Upper lobe of left lung (tissue), 6 donors: ENCODE measurements around the gene XPNPEP1. TPM values are rescaled to one million over a fixed set of nuclear protein-coding genes. Genes with fewer than 3 reads are reported as not detected.

ENCODE experiments used
- ATAC-seq, 2 donors: fragments of 200-7000 bp; cut with Tn5 transposase; one replicate each; pipeline ENCODE4 v1.9.1; 2022; ENCODE audit warnings: mild to moderate bottlenecking in 2 of 2, moderate library complexity in 2 of 2; ENCODE audit not compliant: low FRiP score in 2 of 2
- DNase-seq, 2 donors: peaks; one replicate each; pipeline ENCODE4 v3.0.0-alpha.2; 2019 to 2020
- H3K27ac ChIP-seq, 4 donors: fragments of 200-600 bp; sonication (generic); one replicate each; pipeline ENCODE4 v1.5.1; 2016 to 2019
- H3K27me3 ChIP-seq, 4 donors: fragments of 200-600 bp; sonication (generic); one replicate each; pipeline ENCODE4 v1.5.1; 2017 to 2019
- H3K36me3 ChIP-seq, 4 donors: fragments of 200-600 bp; sonication (generic); one replicate each; pipeline ENCODE4 v1.5.1; 2016 to 2019
- H3K4me1 ChIP-seq, 4 donors: fragments of 200-600 bp; sonication (generic); one replicate each; pipeline ENCODE4 v1.5.1; 2018 to 2019
- H3K4me3 ChIP-seq, 4 donors: fragments of 200-600 bp; sonication (generic); one replicate each; pipeline ENCODE4 v1.5.1; 2017 to 2019; ENCODE audit warnings: mild to moderate bottlenecking in 2 of 4, moderate library complexity in 1 of 4
- H3K9me3 ChIP-seq, 4 donors: fragments of 200-600 bp; sonication (generic); one replicate each; pipeline ENCODE4 v1.5.1; 2018 to 2019
- EP300 ChIP-seq, 4 donors: sonication (generic); formaldehyde crosslinking; IDR thresholded peaks; one replicate each; pipeline ENCODE4 v1.5.1; 2017; ENCODE audit warnings: antibody characterized with exemption in 4 of 4, control low read depth in 2 of 4
- POLR2A ChIP-seq, 4 donors: fragments of 450-650 bp; IDR thresholded peaks; one replicate each; pipeline ENCODE4 v1.5.1; 2016 to 2017; ENCODE audit warnings: antibody characterized with exemption in 4 of 4, mild to moderate bottlenecking in 2 of 4
- POLR2AphosphoS5 ChIP-seq, 2 donors: sonication (generic); formaldehyde crosslinking; IDR thresholded peaks; one replicate each; pipeline ENCODE4 v1.5.1; 2017; ENCODE audit warnings: antibody characterized with exemption in 2 of 2
- WGBS, 2 donors: methylation state at CpG; one replicate each; pipeline ENCODE4 v1.1.5; 2017 to 2018; 5-methylcytosine and 5-hydroxymethylcytosine counted together
- total RNA-seq, 6 donors: library from RNA; depleted of rRNA in 4 of 6; stranded (reverse); fragments of >200 nt in 4 of 6; gene quantifications; one replicate each; pipeline versions ENCODE4 v1.1.0 to v1.2.1, GENCODE V29; 2016 to 2021
- TF ChIP-seq, protein P1 (sequence below), 6 experiments: fragments of 450-650 bp in 4 of 6; fragments of 200-600 bp in 2 of 6; sonication (generic) in 2 of 6; IDR thresholded peaks; one replicate each; pipeline ENCODE4 v1.5.1; 2016 to 2019; ENCODE audit warnings: antibody characterized with exemption in 6 of 6
- donor health status: DM: no; HTN: no; CAD: no; lungs with moderate emphysema.
- donor health status: DM: no; HTN: yes; CAD: no; lungs with severe emphysema.

XPNPEP1 gene
- total RNA-seq, 6 donors from 2014 or later: 40.6 to 132 (median 57.8) TPM

DNA sequence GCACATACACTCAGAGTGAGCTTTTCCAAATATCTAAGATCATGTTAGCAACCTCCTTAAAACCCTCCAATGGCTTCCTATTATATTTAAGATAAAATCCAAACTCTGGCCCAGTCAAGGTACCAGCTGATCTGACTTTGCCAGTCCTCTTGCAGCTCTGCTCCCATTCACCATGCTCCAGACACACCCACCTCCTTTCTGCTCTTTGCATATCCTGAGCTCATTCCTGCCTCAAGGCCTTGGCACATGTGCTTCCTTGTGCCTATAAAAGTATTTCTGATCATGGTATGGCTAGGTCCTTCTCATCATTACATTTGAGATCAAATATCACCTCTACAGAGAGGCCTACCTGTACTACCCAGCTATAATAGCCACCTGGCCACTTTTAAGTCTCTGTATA, 27.5 kb downstream of the XPNPEP1 start:
- H3K27ac ChIP-seq: peak overlapping the region in 2 of 4 donors; percentile 22 to 46

GRCh38 chr10:109895095-109895818, 28.1 kb downstream of the XPNPEP1 start:
- H3K27ac ChIP-seq: peak overlapping the region in 3 of 4 donors; percentile 22 to 53 (median 46)
- H3K36me3 ChIP-seq: peaks cover 12 to 17% (median 13%) of the 10 kb centered on the region in 4 donors
- TF ChIP-seq, protein P1, sequence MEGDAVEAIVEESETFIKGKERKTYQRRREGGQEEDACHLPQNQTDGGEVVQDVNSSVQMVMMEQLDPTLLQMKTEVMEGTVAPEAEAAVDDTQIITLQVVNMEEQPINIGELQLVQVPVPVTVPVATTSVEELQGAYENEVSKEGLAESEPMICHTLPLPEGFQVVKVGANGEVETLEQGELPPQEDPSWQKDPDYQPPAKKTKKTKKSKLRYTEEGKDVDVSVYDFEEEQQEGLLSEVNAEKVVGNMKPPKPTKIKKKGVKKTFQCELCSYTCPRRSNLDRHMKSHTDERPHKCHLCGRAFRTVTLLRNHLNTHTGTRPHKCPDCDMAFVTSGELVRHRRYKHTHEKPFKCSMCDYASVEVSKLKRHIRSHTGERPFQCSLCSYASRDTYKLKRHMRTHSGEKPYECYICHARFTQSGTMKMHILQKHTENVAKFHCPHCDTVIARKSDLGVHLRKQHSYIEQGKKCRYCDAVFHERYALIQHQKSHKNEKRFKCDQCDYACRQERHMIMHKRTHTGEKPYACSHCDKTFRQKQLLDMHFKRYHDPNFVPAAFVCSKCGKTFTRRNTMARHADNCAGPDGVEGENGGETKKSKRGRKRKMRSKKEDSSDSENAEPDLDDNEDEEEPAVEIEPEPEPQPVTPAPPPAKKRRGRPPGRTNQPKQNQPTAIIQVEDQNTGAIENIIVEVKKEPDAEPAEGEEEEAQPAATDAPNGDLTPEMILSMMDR (IDR thresholded peaks at IDR 0.05): no peak
- TF ChIP-seq POLR2AphosphoS5 (IDR thresholded peaks at IDR 0.05): no peak
- TF ChIP-seq EP300 (IDR thresholded peaks at IDR 0.05): no peak
- TF ChIP-seq POLR2A (IDR thresholded peaks at IDR 0.05): no peak
- DNase-seq (no peak), ATAC-seq (peak in 1 of 2 donors; percentile 87)
- H3K9me3 ChIP-seq: no peaks in the 10 kb centered on the region
- 83 to 85% methylated on average over 7 of the region's 7 CpGs for WGBS, 2 donors
- H3K27me3 ChIP-seq: no peaks in the 10 kb centered on the region
- no peak overlapping the region for H3K4me3 ChIP-seq
- H3K4me1 ChIP-seq: peaks cover 37 to 58% (median 44%) of the 10 kb centered on the region in 4 donors

More for the DNA sequence above, 27.5 kb downstream of the XPNPEP1 start:
- peaks cover 9 to 13% (median 10%) of the 10 kb centered on the region in 4 donors for H3K36me3 ChIP-seq
- no peaks in the 10 kb centered on the region for H3K9me3 ChIP-seq
- no peaks in the 10 kb centered on the region for H3K27me3 ChIP-seq
- ATAC-seq (no peak), DNase-seq (no peak)
- no peak overlapping the region for H3K4me3 ChIP-seq
- TF ChIP-seq EP300 (IDR thresholded peaks at IDR 0.05): no peak
- TF ChIP-seq POLR2AphosphoS5 (IDR thresholded peaks at IDR 0.05): no peak
- TF ChIP-seq, protein P1 (IDR thresholded peaks at IDR 0.05): no peak
- TF ChIP-seq POLR2A (IDR thresholded peaks at IDR 0.05): no peak
- H3K4me1 ChIP-seq: peaks cover 41 to 60% (median 48%) of the 10 kb centered on the region in 4 donors

GRCh38 chr10:109894516-109894915, 28.8 kb downstream of the XPNPEP1 start:
- DNase-seq (no peak), ATAC-seq (peak in 1 of 2 donors; percentile 80)
- TF ChIP-seq, protein P1 (IDR thresholded peaks at IDR 0.05): no peak
- TF ChIP-seq POLR2AphosphoS5 (IDR thresholded peaks at IDR 0.05): no peak
- no peak overlapping the region for H3K4me3 ChIP-seq
- H3K27me3 ChIP-seq: no peaks in the 10 kb centered on the region
- H3K27ac ChIP-seq: peak overlapping the region in 2 of 4 donors; percentile 46 to 53
- peaks cover 29 to 51% (median 36%) of the 10 kb centered on the region in 4 donors for H3K4me1 ChIP-seq
- WGBS, 2 donors: 55 to 64% methylated on average over 5 of the region's 5 CpGs
- no peaks in the 10 kb centered on the region for H3K9me3 ChIP-seq
- H3K36me3 ChIP-seq: peaks cover 12 to 17% (median 13%) of the 10 kb centered on the region in 4 donors

DNA sequence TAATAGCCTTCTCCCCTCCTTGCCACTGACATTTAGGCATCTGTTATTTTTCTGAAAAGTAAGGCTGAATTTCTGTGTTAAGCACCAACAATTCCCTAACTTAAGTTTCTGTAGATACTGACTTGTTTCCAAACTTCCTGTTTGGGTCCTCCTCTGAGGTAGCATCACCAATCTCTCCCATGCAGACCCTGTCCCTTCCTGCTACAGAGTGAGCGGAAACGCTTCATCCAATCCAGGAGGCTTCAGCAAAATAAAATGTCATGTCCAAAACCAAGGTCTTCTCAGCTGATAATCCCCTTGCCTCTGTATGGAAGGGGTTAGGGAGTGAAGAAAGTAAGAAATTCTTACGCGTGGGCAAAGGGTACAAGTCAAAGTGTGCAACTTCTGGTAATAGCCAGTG, 29.9 kb downstream of the XPNPEP1 start:
- Histone ChIP-seq H3K27me3 (no peaks in the 10 kb centered on the region), H3K4me1 (peaks cover 20 to 39% (median 25%) of the 10 kb centered on the region in 4 donors), H3K9me3 (no peaks in the 10 kb centered on the region), H3K36me3 (peaks cover 12 to 20% (median 16%) of the 10 kb centered on the region in 4 donors), H3K27ac (peak overlapping the region in 1 of 4 donors; percentile 31), H3K4me3 (no peak overlapping the region)
- DNase-seq (no peak), ATAC-seq (no peak)
- TF ChIP-seq EP300 (IDR thresholded peaks at IDR 0.05) (no peak), POLR2AphosphoS5 (IDR thresholded peaks at IDR 0.05) (no peak), POLR2A (IDR thresholded peaks at IDR 0.05) (no peak)
- TF ChIP-seq, protein P1 (IDR thresholded peaks at IDR 0.05): no peak
- WGBS, 2 donors: 77 to 89% methylated on average over 4 of the region's 4 CpGs
